Fibroblast of lung (primary cell): ENCODE data around the gene MRI1. TPM values are rescaled to one million over a fixed set of nuclear protein-coding genes. Genes with fewer than 3 reads are reported as not detected.

ENCODE experiments used
- DNase-seq, 2 donors: peaks; one replicate each; pipeline versions ENCODE4 v3.0.0 to v3.0.0-alpha.2; 2010; ENCODE audit warnings: low read depth in 2 of 2
- H2AFZ ChIP-seq: 2 replicates; pipeline ENCODE4 v1.5.1; 2012; ENCODE audit warnings: low read length, control low read depth, inconsistent platforms
- H3K27ac ChIP-seq: 2 replicates; pipeline ENCODE4 v1.5.1; 2011; ENCODE audit warnings: low read length, control low read depth; ENCODE audit not compliant: insufficient read depth
- H3K27me3 ChIP-seq: 2 replicates; pipeline ENCODE4 v1.5.1; 2011; ENCODE audit warnings: mild to moderate bottlenecking, low read length; ENCODE audit not compliant: control insufficient read depth, insufficient read depth
- H3K36me3 ChIP-seq: 2 replicates; pipeline ENCODE4 v1.5.1; 2011; ENCODE audit warnings: low read length; ENCODE audit not compliant: control insufficient read depth, insufficient read depth
- H3K4me1 ChIP-seq: 2 replicates; pipeline ENCODE4 v1.5.1; 2011; ENCODE audit warnings: low read length; ENCODE audit not compliant: control insufficient read depth, insufficient read depth; ENCODE audit errors: extremely low read depth
- H3K4me2 ChIP-seq: 2 replicates; pipeline ENCODE4 v1.5.1; 2011; ENCODE audit warnings: low read length, control low read depth; ENCODE audit not compliant: insufficient read depth; ENCODE audit errors: extremely low read depth
- H3K4me3 ChIP-seq, 4 experiments: fragments of 200-600 bp in 1 of 4; sonication (generic) in 1 of 4; replicated peaks in 1 of 4; 2 replicates each; pipeline ENCODE4 v1.5.1; 2011 to 2016; ENCODE audit warnings: low read length in 4 of 4, low read depth in 3 of 4, mild to moderate bottlenecking in 3 of 4, control low read depth in 2 of 4, inconsistent platforms in 1 of 4, mixed read lengths in 1 of 4; ENCODE audit not compliant: insufficient read depth in 1 of 4; ENCODE audit errors: control extremely low read depth in 1 of 4
- H3K79me2 ChIP-seq: 2 replicates; pipeline ENCODE4 v1.5.1; 2012; ENCODE audit warnings: mild to moderate bottlenecking, low read length, inconsistent platforms; ENCODE audit not compliant: control insufficient read depth, insufficient read depth
- H3K9ac ChIP-seq: 2 replicates; pipeline ENCODE4 v1.5.1; 2011; ENCODE audit warnings: mild to moderate bottlenecking, low read length, control low read depth; ENCODE audit not compliant: insufficient read depth
- H3K9me3 ChIP-seq: 2 replicates; pipeline ENCODE4 v1.5.1; 2012; ENCODE audit warnings: low read depth, low read length; ENCODE audit not compliant: control insufficient read depth, insufficient read depth
- H4K20me1 ChIP-seq: 2 replicates; pipeline ENCODE4 v1.5.1; 2011; ENCODE audit warnings: low read length; ENCODE audit not compliant: control insufficient read depth, insufficient read depth; ENCODE audit errors: extremely low read depth
- EZH2 ChIP-seq: IDR thresholded peaks from 2 replicates; pipeline ENCODE4 v1.5.1; 2012; ENCODE audit warnings: low read length, control low read depth, mild to moderate bottlenecking; ENCODE audit errors: missing control alignments
- polyA plus RNA-seq, 2 donors: library from polyadenylated mRNA; depleted of rRNA in 1 of 2; stranded (reverse) in 1 of 2; unstranded in 1 of 2; fragments of >200 nt; gene quantifications; 2 replicates each; pipeline ENCODE4 v1.2.1, GENCODE V29; 2011 to 2012; ENCODE audit warnings: missing spikeins in 1 of 2
- total RNA-seq: library from RNA; depleted of rRNA; stranded (reverse); fragments of >200 nt; gene quantifications from 2 replicates; pipeline ENCODE4 v1.2.1, GENCODE V29; 2014
- TF ChIP-seq, protein P1 (sequence below), 2 donors: IDR thresholded peaks in 1 of 2; conservative IDR thresholded peaks in 1 of 2; 1 replicate in 1 of 2; 2 replicates in 1 of 2; pipeline ENCODE4 v1.5.1; 2011 to 2012; ENCODE audit warnings: low read length in 2 of 2, control low read depth in 1 of 2, inconsistent platforms in 1 of 2, low read depth in 1 of 2, mild to moderate bottlenecking in 1 of 2

MRI1 gene
- total and polyA plus RNA-seq, 2 donors (not counting 1 experiment from before 2014, with no cell fraction given), result 17.1 to 17.7 TPM

- no peaks in the 10 kb centered on the region for H3K79me2 ChIP-seq
- peaks cover 18% of the 10 kb centered on the region for H3K36me3 ChIP-seq
- no peaks in the 10 kb centered on the region for H3K27me3 ChIP-seq
- H3K9ac ChIP-seq, result no peak overlapping the region
- no peak for DNase-seq
- no peak overlapping the region for H2AFZ ChIP-seq
- H3K9me3 ChIP-seq, result no peaks in the 10 kb centered on the region
- H4K20me1 ChIP-seq, result no peaks in the 10 kb centered on the region
- H3K4me2 ChIP-seq, result no peak overlapping the region
- H3K27ac ChIP-seq, result no peak overlapping the region
- TF ChIP-seq, protein P1, sequence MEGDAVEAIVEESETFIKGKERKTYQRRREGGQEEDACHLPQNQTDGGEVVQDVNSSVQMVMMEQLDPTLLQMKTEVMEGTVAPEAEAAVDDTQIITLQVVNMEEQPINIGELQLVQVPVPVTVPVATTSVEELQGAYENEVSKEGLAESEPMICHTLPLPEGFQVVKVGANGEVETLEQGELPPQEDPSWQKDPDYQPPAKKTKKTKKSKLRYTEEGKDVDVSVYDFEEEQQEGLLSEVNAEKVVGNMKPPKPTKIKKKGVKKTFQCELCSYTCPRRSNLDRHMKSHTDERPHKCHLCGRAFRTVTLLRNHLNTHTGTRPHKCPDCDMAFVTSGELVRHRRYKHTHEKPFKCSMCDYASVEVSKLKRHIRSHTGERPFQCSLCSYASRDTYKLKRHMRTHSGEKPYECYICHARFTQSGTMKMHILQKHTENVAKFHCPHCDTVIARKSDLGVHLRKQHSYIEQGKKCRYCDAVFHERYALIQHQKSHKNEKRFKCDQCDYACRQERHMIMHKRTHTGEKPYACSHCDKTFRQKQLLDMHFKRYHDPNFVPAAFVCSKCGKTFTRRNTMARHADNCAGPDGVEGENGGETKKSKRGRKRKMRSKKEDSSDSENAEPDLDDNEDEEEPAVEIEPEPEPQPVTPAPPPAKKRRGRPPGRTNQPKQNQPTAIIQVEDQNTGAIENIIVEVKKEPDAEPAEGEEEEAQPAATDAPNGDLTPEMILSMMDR (conservative IDR thresholded peaks at IDR 0.05 in 1 of 2, IDR thresholded peaks at IDR 0.05 in 1 of 2; ENCODE audit: low read depth in 1 of 2, low read length in 2 of 2), result no peak
- TF ChIP-seq EZH2, result no peak
- no peak overlapping the region for H3K4me3 ChIP-seq
- H3K4me1 ChIP-seq, result no peaks in the 10 kb centered on the region
These were observed 57.0 kb downstream of the MRI1 start for GRCh38 chr19:13821292-13821691.

GRCh38 chr19:13823256-13823655, 58.9 kb downstream of the MRI1 start:
- DNase-seq, result no peak
- Histone ChIP-seq H3K4me3 (no peak overlapping the region), H3K27ac (no peak overlapping the region), H3K9ac (no peak overlapping the region), H2AFZ (no peak overlapping the region), H3K79me2 (no peaks in the 10 kb centered on the region), H3K4me2 (no peak overlapping the region), H3K9me3 (no peaks in the 10 kb centered on the region), H3K27me3 (no peaks in the 10 kb centered on the region), H3K4me1 (no peaks in the 10 kb centered on the region), H4K20me1 (no peaks in the 10 kb centered on the region), H3K36me3 (peaks cover 11% of the 10 kb centered on the region)
- TF ChIP-seq, protein P1 (conservative IDR thresholded peaks at IDR 0.05 in 1 of 2, IDR thresholded peaks at IDR 0.05 in 1 of 2; ENCODE audit: low read depth in 1 of 2, low read length in 2 of 2), result no peak
- no peak for TF ChIP-seq EZH2

Other genes starting within 250 kb of the MRI1 start
- 50.1 and 58.8 TPM in 2 replicates for gene C19orf53, start 9.9 kb downstream of the MRI1 start, total RNA-seq
- 146 and 206 TPM in 2 replicates for gene C19orf53, start 9.9 kb downstream of the MRI1 start, polyA plus RNA-seq
- gene ZSWIM4, start 30.9 kb downstream of the MRI1 start, total RNA-seq, result 5.6 and 6.7 TPM in 2 replicates
- gene ZSWIM4, start 30.9 kb downstream of the MRI1 start, polyA plus RNA-seq, result 1.6 and 2.0 TPM in 2 replicates
- not detected in 2 replicates for gene NANOS3, start 112.6 kb downstream of the MRI1 start, total RNA-seq
- gene NANOS3, start 112.6 kb downstream of the MRI1 start, polyA plus RNA-seq, result not detected in 2 replicates
- 0.51 and 0.83 TPM in 2 replicates for gene BRME1, start 141.6 kb downstream of the MRI1 start, total RNA-seq
- gene BRME1, start 141.6 kb downstream of the MRI1 start, polyA plus RNA-seq, result 0.23 and 0.29 TPM in 2 replicates
- gene CC2D1A, start 141.7 kb downstream of the MRI1 start, total RNA-seq, result 5.1 and 10.6 TPM in 2 replicates
- gene CC2D1A, start 141.7 kb downstream of the MRI1 start, polyA plus RNA-seq, result 7.0 and 9.3 TPM in 2 replicates
- gene PODNL1, start 173.9 kb downstream of the MRI1 start, total RNA-seq, result 1.0 and 2.1 TPM in 2 replicates
- 3.5 and 6.9 TPM in 2 replicates for gene PODNL1, start 173.9 kb downstream of the MRI1 start, polyA plus RNA-seq
- gene DCAF15, start 188.0 kb downstream of the MRI1 start, total RNA-seq, result 5.1 and 6.3 TPM in 2 replicates
- gene DCAF15, start 188.0 kb downstream of the MRI1 start, polyA plus RNA-seq, result 9.5 and 14.3 TPM in 2 replicates
- gene RFX1, start 241.8 kb downstream of the MRI1 start, total RNA-seq, result 1.0 and 2.6 TPM in 2 replicates
- gene RFX1, start 241.8 kb downstream of the MRI1 start, polyA plus RNA-seq, result 0.44 and 2.4 TPM in 2 replicates